GM19193 (cell line): ENCODE data around the gene PRRT4.

Experiments
- POLR2A ChIP-seq: IDR thresholded peaks from 4 replicates; pipeline ENCODE4 v1.6.1; 2011; ENCODE audit not compliant: insufficient read depth, insufficient read length; ENCODE audit errors: extremely low read depth

PRRT4 gene

GRCh38 chr7:128399991-128400390 is 38.5 kb upstream of the PRRT4 start:
- TF ChIP-seq POLR2A = no peak

- no peak for TF ChIP-seq POLR2A
These were observed 37.3 kb upstream of the PRRT4 start for GRCh38 chr7:128398841-128399135.

DNA sequence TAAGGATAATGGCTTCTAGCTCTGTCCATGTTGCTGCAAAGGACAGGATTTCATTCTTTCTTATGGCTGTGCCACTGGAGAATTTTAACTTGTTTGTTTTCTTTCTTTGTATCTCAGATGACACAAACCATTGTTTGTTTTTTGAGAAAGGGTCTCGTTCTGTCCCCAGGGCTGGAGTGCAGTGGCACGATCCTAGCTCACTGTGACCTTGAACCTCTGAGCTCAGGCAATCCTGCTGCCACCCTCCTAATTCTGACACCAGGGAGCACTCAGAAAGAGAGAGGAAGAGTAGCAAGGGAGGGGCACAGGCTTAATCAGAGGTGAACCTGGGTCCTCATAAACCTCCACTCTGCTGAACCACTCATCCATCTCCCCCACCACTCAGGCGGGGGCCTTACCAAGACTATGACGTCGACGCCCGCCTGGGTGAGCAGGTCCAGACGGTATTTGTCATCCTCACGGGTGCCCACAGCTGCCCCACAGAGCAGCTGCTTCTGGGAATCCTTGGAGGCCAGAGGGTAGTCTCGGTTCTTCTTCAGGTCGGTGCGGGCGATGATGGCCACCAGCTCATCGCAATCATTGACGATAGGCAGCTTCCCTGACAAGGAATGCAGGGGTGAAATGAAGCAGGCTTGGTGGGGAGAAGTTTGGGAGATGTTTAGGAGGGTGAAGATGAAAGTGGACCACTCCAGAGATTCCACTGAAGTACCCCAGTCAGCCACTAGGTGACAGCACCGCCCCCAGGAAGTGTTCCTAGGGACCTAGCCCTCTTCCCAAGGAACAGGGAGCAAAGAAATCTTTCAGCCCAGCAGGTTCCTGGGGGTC is 36.7 kb upstream of the PRRT4 start:
- TF ChIP-seq POLR2A = no peak

GRCh38 chr7:128396357-128396756 is 34.9 kb upstream of the PRRT4 start:
- TF ChIP-seq POLR2A = no peak

- TF ChIP-seq POLR2A = no peak
These were observed 34.3 kb upstream of the PRRT4 start for GRCh38 chr7:128395748-128396147.

- no peak for TF ChIP-seq POLR2A
These were observed 33.5 kb upstream of the PRRT4 start for GRCh38 chr7:128394904-128395496.

- TF ChIP-seq POLR2A = no peak
These were observed 32.2 kb upstream of the PRRT4 start for GRCh38 chr7:128393526-128394330.

DNA sequence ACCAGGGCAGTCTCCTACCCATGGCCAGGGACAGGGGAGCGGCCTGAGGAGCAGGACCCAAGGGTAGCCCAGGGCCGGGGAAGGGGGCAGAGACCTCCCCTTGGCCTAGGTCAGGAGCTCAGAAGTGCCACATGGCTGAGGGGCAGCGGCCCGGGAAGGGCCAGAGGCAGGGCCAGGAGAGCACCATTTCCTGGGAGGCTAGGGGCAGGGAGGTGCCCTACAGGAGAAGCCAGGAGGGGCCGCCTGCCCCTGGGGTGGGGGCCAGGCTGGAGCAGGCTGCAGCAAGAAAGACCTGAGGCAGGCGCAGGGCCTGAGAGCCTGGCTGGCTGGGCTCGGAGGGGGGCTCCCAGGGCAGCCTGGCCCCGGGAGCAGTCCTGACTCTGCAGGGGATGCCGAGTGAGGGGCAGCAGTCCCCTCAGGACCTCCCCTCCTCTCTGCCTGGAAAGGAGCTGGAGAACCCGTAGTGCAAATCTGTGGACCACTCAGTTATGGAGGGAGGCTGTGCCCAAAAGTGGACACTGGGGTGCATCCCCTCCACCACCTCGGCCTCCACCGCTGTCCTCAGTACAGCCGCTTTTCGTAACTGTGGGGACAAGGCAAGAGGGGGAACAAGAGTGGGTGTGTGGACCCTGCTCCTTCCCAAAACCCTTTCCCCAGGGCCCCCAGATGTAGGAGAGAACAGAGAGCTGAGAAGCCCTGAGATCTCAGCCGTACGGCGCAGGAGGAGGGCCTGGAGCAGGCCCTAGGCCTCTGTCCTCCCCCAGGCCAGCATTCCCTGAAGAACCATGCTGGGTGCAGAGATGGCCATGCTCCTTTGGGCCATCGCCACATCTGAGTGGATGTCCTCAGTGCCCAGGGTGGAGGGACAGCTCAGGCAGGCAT is 31.2 kb upstream of the PRRT4 start:
- no peak for TF ChIP-seq POLR2A

DNA sequence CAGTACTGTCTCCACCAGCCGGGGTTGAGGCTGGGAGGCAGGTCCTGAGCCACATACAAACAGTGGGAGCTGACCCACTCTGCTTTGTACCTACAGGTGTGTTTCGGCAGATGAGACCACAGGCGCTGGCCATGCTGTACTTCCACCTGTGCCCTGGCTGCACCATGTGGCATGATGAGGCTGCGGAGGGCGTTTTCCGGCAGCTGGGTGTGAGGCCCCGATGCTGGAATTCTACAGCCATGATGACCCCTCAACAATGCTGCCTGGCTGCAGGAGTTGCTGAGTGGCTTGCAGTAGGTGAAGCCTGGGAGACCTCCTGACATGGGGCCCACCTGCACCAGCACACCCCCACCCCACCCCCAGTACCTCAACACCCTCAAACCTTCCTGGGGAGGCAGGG is 30.3 kb upstream of the PRRT4 start:
- TF ChIP-seq POLR2A = no peak

- no peak for TF ChIP-seq POLR2A
These were observed 29.5 kb upstream of the PRRT4 start for GRCh38 chr7:128390871-128391565.

DNA sequence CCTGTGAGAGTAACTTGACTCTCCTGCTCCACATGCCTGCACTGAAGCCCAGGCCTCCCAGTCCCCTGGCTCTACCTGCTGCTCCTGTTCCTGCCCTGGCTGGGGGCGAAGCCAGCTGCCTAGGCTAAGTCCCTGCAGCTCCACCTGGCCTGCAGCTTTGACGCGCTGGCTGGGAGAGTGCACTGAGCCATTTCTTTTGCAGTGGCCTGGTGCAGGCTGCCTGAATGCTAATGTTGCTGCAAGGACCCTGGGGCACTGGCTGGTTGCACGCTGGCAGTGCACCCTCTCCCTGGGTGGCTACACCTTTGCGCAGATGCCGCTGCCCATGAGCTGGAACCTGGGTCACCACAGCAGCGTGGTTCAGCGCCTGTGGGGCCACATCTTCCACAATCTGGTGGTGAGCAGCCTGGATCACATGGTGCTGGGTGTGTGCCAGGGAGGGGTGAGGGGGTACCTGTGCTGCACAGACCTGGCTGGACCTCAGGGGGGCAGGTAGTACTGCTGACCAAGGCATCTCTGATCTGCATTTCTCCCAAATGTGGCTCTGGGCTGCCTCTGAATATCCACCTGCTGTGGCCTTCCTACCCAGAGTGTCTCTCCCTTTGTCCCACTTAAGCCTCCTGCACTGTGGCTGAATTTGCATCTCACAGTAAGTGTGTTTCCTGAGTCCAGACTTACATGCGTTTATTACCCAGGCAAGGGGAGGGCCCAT is 28.3 kb upstream of the PRRT4 start:
- no peak for TF ChIP-seq POLR2A

GRCh38 chr7:128389085-128389617 is 27.7 kb upstream of the PRRT4 start:
- no peak for TF ChIP-seq POLR2A

GRCh38 chr7:128388145-128388485 is 26.6 kb upstream of the PRRT4 start:
- TF ChIP-seq POLR2A = no peak
